HG02763 (cell line): ENCODE data around the gene ADGRD1.

Experiments used
- ATAC-seq: cut with Tn5 transposase; IDR thresholded peaks from one replicate; pipeline ENCODE4 v1.9.1; 2021; ENCODE audit warnings: mild to moderate bottlenecking, moderate library complexity; ENCODE audit not compliant: unreplicated experiment

The ADGRD1 gene

GRCh38 chr12:131142891-131143657 lies 189.4 kb downstream of the ADGRD1 start:
- ATAC-seq = no peak

- ATAC-seq = no peak
Measured at GRCh38 chr12:131146173-131146675, 192.5 kb downstream of the ADGRD1 start.

GRCh38 chr12:131147293-131147692 lies 193.6 kb downstream of the ADGRD1 start:
- ATAC-seq = no peak

GRCh38 chr12:131147894-131148293 lies 194.2 kb downstream of the ADGRD1 start:
- no peak for ATAC-seq

GRCh38 chr12:131151558-131152345 lies 198.0 kb downstream of the ADGRD1 start:
- no peak for ATAC-seq

GRCh38 chr12:131152587-131152986 lies 198.9 kb downstream of the ADGRD1 start:
- no peak for ATAC-seq

GRCh38 chr12:131153016-131153415 lies 199.3 kb downstream of the ADGRD1 start:
- ATAC-seq = no peak

GRCh38 chr12:131153956-131154355 lies 200.2 kb downstream of the ADGRD1 start:
- no peak for ATAC-seq

- ATAC-seq = no peak
Measured at GRCh38 chr12:131155131-131155530, 201.4 kb downstream of the ADGRD1 start.

- no peak for ATAC-seq
Measured at GRCh38 chr12:131157743-131158142, 204.0 kb downstream of the ADGRD1 start.

GRCh38 chr12:131159660-131160059 lies 206.0 kb downstream of the ADGRD1 start:
- no peak for ATAC-seq

- no peak for ATAC-seq
Measured at GRCh38 chr12:131162113-131162512, 208.4 kb downstream of the ADGRD1 start.

GRCh38 chr12:131163189-131163738 lies 209.6 kb downstream of the ADGRD1 start:
- ATAC-seq = no peak

- ATAC-seq = no peak
Measured at GRCh38 chr12:131164096-131164872, 210.6 kb downstream of the ADGRD1 start.

- ATAC-seq = no peak
Measured at GRCh38 chr12:131166717-131167116, 213.0 kb downstream of the ADGRD1 start.

- no peak for ATAC-seq
Measured at GRCh38 chr12:131167334-131167733, 213.6 kb downstream of the ADGRD1 start.

- ATAC-seq = no peak
Measured at GRCh38 chr12:131171029-131171428, 217.3 kb downstream of the ADGRD1 start.

- no peak for ATAC-seq
Measured at GRCh38 chr12:131174901-131175300, 221.2 kb downstream of the ADGRD1 start.

GRCh38 chr12:131176266-131176665 lies 222.6 kb downstream of the ADGRD1 start:
- ATAC-seq = no peak

- ATAC-seq = no peak
Measured at GRCh38 chr12:131176926-131177325, 223.2 kb downstream of the ADGRD1 start.

GRCh38 chr12:131177599-131177998 lies 223.9 kb downstream of the ADGRD1 start:
- ATAC-seq = no peak
